Activated B cell treated with CpG ODN at 0.5 μM for 24 hours (primary cell): ENCODE measurements around the gene SPAG9. TPM values are rescaled to one million over a fixed set of nuclear protein-coding genes. Genes with fewer than 3 reads are reported as not detected.

Source experiments
- ATAC-seq: fragments of 200-7000 bp; cut with Tn5 transposase; one replicate; pipeline ENCODE4 v1.10.0; 2021; ENCODE audit warnings: low read depth, mild to moderate bottlenecking, moderate library complexity
- CTCF ChIA-PET: fragments of 350-600 bp; sonication (Branson Sonifier 250); formaldehyde crosslinking; loops from one replicate; lab custom pipeline; 2021; ENCODE audit warnings: antibody characterized with exemption; lab: Charles Lee
- POLR2A ChIA-PET: fragments of 350-600 bp; sonication (Branson Sonifier 250); formaldehyde crosslinking; loops from one replicate; lab custom pipeline; 2021; ENCODE audit warnings: antibody characterized with exemption; lab: Charles Lee
- DNase-seq: peaks from one replicate; pipeline ENCODE4 v3.0.0; 2022
- H3K27ac Mint-ChIP-seq: one replicate; pipeline ENCODE4 v1.8.0; 2020; ENCODE audit warnings: mixed read lengths
- H3K27me3 Mint-ChIP-seq: one replicate; pipeline ENCODE4 v1.8.0; 2021; ENCODE audit warnings: mixed read lengths
- H3K36me3 Mint-ChIP-seq: one replicate; pipeline ENCODE4 v1.8.0; 2021; ENCODE audit warnings: low read depth, mixed read lengths
- H3K4me1 Mint-ChIP-seq: one replicate; pipeline ENCODE4 v1.8.0; 2021; ENCODE audit warnings: mixed read lengths
- H3K4me3 Mint-ChIP-seq: one replicate; pipeline ENCODE4 v1.8.0; 2020; ENCODE audit warnings: mild to moderate bottlenecking, mixed read lengths
- H3K9me3 Mint-ChIP-seq: one replicate; pipeline ENCODE4 v1.8.0; 2020; ENCODE audit warnings: mixed read lengths
- intact Hi-C: fragments of 100-400 bp; cut with micrococcal nuclease; formaldehyde crosslinking; loops from one replicate; pipeline ENCODE4 v1.15.1; 2024
- total RNA-seq: library from RNA; stranded (reverse); gene quantifications from 2 replicates; pipeline ENCODE4 v1.2.3, GENCODE V29; 2022
- TF ChIP-seq, protein P1 (sequence below): fragments of 200-600 bp; IDR thresholded peaks from one replicate; pipeline ENCODE4 v1.8.0; 2022; ENCODE audit warnings: antibody characterized with exemption, mild to moderate bottlenecking

SPAG9 gene
- total RNA-seq, 1 donor from 2014 or later, result 49.3 TPM

DNA sequence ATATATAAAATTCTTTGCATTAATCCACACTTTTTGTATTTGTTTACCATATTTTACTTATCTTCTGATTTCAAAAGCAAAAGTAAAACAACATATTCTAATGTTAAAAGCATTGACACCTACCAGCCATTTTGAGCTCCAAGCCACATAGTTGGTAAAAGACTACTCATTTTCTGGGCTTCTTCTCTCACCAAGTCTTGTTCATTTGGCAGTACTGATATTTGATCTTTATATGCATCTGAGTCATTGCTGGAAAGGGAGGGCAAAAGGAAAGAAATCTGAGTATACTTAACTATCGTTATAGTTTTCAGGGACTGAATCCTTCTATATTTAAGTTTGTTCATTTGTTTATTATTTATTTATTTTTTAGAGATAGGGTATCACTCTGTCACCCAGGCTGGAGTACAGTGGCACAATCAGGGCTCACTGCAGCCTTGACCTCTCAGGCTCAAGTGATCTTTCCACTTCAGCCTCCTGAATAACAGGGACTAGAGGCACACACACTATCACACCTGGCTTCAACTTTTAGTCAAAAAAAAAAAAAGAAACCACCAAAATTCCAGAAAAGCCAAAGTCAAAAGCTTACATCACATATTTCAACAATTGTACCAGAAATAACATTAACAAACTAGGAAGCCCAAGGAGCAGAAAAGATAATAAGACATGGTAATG lies 133.5 kb downstream of the SPAG9 start:
- H3K9me3 Mint-ChIP-seq, result no peaks in the 10 kb centered on the region
- no peak overlapping the region for H3K27ac Mint-ChIP-seq
- ChIA-PET CTCF (no interaction called here), POLR2A (no interaction called here)
- DNase-seq, result no peak
- intact Hi-C loops, result no loop called here
- TF ChIP-seq, protein P1, sequence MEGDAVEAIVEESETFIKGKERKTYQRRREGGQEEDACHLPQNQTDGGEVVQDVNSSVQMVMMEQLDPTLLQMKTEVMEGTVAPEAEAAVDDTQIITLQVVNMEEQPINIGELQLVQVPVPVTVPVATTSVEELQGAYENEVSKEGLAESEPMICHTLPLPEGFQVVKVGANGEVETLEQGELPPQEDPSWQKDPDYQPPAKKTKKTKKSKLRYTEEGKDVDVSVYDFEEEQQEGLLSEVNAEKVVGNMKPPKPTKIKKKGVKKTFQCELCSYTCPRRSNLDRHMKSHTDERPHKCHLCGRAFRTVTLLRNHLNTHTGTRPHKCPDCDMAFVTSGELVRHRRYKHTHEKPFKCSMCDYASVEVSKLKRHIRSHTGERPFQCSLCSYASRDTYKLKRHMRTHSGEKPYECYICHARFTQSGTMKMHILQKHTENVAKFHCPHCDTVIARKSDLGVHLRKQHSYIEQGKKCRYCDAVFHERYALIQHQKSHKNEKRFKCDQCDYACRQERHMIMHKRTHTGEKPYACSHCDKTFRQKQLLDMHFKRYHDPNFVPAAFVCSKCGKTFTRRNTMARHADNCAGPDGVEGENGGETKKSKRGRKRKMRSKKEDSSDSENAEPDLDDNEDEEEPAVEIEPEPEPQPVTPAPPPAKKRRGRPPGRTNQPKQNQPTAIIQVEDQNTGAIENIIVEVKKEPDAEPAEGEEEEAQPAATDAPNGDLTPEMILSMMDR, result no peak
- H3K4me3 Mint-ChIP-seq, result no peak overlapping the region
- H3K4me1 Mint-ChIP-seq, result no peaks in the 10 kb centered on the region
- ATAC-seq, result no peak
- H3K36me3 Mint-ChIP-seq, result peaks cover 72% of the 10 kb centered on the region
- H3K27me3 Mint-ChIP-seq, result no peaks in the 10 kb centered on the region

DNA sequence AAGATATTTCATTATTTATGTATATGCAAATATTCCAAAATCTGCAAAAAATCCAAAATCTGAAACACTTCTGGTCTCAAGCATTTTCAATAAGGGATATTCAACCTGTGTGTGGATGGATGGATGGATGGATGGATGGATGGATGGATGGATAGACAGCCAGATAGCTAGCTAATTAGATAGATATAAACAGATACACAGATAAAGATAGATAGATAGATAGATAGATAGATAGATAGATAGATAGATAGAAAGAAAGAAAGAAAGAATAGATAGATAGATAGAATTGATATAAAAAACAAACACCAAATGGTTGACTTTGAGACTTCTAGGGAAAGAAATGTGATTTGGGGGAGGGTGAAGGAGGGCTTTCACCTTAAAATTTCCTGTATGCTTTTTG lies 139.4 kb downstream of the SPAG9 start:
- H3K36me3 Mint-ChIP-seq, result peaks cover 79% of the 10 kb centered on the region
- H3K27me3 Mint-ChIP-seq, result no peaks in the 10 kb centered on the region
- no peaks in the 10 kb centered on the region for H3K9me3 Mint-ChIP-seq
- ChIA-PET POLR2A (no interaction called here), CTCF (no interaction called here)
- no peak for DNase-seq
- no peak overlapping the region for H3K4me3 Mint-ChIP-seq
- TF ChIP-seq, protein P1, result no peak
- ATAC-seq, result no peak
- no peaks in the 10 kb centered on the region for H3K4me1 Mint-ChIP-seq
- H3K27ac Mint-ChIP-seq, result no peak overlapping the region
- intact Hi-C loops, result no loop called here

DNA sequence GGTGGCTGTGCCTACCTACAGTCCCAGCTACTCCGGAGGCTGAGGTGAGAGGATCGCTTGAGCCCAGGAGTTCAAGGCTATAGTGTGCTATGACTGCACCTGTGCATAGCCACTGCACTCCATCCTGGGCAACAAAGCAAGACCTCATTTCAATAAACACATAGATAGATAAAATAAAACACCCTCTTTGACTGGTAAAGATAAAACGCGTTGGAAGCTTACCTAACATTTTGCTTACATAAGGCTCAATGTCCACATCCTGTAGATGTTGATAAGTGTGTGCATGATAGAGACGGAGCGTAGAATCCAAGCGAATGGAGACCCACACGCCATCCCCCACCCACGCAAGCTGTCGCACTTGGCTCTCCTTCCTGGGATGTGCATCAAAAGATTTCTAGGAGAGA lies 141.1 kb downstream of the SPAG9 start:
- no peak for ATAC-seq
- intact Hi-C loops, result no loop called here
- no peak overlapping the region for H3K27ac Mint-ChIP-seq
- CTCF ChIA-PET, result no interaction called here
- DNase-seq, result no peak
- POLR2A ChIA-PET, result no interaction called here
- H3K9me3 Mint-ChIP-seq, result no peaks in the 10 kb centered on the region
- H3K4me1 Mint-ChIP-seq, result no peaks in the 10 kb centered on the region
- no peaks in the 10 kb centered on the region for H3K27me3 Mint-ChIP-seq
- no peak overlapping the region for H3K4me3 Mint-ChIP-seq
- TF ChIP-seq, protein P1, result no peak
- H3K36me3 Mint-ChIP-seq, result peaks cover 79% of the 10 kb centered on the region

DNA sequence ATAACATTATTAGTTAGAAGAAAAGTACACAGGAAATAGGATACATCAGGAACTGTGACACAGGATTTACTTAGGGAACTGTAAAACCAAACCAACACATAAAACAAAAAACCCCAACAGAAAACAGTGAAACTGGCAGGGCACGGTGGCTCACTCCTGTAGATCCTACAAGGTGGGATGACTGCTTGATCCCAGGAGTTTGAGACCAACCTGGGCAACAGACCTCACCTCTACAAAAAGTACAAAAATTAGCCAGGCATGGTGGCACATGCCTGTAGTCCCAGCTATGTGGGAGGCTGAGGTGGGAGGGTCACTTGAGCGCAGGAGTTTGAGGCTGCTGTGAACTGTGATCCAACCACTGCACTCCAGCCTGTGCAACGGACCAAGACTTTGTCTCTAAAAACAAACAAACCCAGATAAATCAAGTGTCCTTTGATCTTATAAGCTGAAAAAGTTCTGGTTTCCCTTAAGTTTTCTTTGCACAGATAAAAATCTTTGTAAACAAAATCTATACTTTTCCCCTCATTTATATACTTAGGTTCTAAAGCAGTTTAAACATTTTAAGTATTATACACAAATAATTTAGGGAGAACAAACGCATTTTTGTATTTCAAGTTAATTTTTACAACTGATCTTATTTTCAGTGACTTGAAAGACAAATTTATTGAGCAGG lies 143.0 kb downstream of the SPAG9 start:
- no peak overlapping the region for H3K4me3 Mint-ChIP-seq
- peaks cover 78% of the 10 kb centered on the region for H3K36me3 Mint-ChIP-seq
- DNase-seq (no peak), ATAC-seq (no peak)
- no peaks in the 10 kb centered on the region for H3K27me3 Mint-ChIP-seq
- intact Hi-C loops, result no loop called here
- TF ChIP-seq, protein P1, result no peak
- no peaks in the 10 kb centered on the region for H3K4me1 Mint-ChIP-seq
- ChIA-PET CTCF (no interaction called here), POLR2A (no interaction called here)
- H3K9me3 Mint-ChIP-seq, result no peaks in the 10 kb centered on the region
- no peak overlapping the region for H3K27ac Mint-ChIP-seq

DNA sequence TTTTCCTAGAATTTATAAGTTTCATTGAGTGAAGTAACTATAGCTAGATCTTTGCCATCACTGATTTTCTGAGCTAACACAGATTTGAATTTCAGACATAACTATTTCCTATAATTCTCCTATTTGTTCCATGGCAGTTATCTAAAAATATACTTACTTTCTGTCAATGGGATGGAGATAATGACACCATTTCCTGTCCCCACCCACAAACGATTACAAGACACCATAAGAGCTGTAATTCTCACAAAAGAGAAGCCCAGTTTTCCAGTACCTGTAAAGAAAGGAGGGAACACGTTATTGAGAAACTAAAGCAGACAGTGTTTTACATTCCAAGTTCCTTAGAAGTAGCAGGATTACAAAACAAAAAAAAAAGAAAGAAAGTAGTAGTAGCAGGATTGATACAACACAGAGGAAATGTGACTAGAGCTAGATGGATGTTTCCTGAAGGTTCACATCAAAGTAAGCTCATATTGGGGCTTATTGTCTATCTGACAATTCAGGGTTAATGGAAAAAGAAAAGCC lies 143.7 kb downstream of the SPAG9 start:
- POLR2A ChIA-PET, result no interaction called here
- no peaks in the 10 kb centered on the region for H3K9me3 Mint-ChIP-seq
- H3K27ac Mint-ChIP-seq, result no peak overlapping the region
- no peak for ATAC-seq
- no peaks in the 10 kb centered on the region for H3K4me1 Mint-ChIP-seq
- CTCF ChIA-PET, result no interaction called here
- TF ChIP-seq, protein P1, result no peak
- peaks cover 78% of the 10 kb centered on the region for H3K36me3 Mint-ChIP-seq
- no peaks in the 10 kb centered on the region for H3K27me3 Mint-ChIP-seq
- DNase-seq, result no peak
- intact Hi-C loops, result no loop called here
- H3K4me3 Mint-ChIP-seq, result no peak overlapping the region
